Ectodermal cell (in vitro differentiated cells): ENCODE results near the gene CACUL1.
"Not testable (repeated sequence)": the region's sequence is repeated elsewhere in the genome, so short reads cannot be mapped to it uniquely, and the experiment has no call there.

Experiments
- H3K27ac ChIP-seq: 2 replicates; pipeline ENCODE4 v1.7.0; 2013; ENCODE audit warnings: mild to moderate bottlenecking, low read depth, low read length; ENCODE audit not compliant: insufficient read depth, poor library complexity, severe bottlenecking
- H3K27me3 ChIP-seq: 2 replicates; pipeline ENCODE4 v1.7.0; 2013; ENCODE audit warnings: mild to moderate bottlenecking, low read length; ENCODE audit not compliant: insufficient read depth, control insufficient read depth, poor library complexity, severe bottlenecking
- H3K36me3 ChIP-seq: one replicate; pipeline ENCODE4 v1.7.0; 2013; ENCODE audit warnings: low read length; ENCODE audit not compliant: control insufficient read depth, insufficient read depth
- H3K4me1 ChIP-seq: one replicate; pipeline ENCODE4 v1.7.0; 2013; ENCODE audit warnings: low read length; ENCODE audit not compliant: control insufficient read depth, insufficient read depth
- H3K4me3 ChIP-seq: 2 replicates; pipeline ENCODE4 v1.7.0; 2013; ENCODE audit warnings: low read depth, low read length, control low read depth; ENCODE audit not compliant: insufficient read depth
- H3K9me3 ChIP-seq: 2 replicates; pipeline ENCODE4 v1.7.0; 2013; ENCODE audit warnings: mild to moderate bottlenecking, low read length, moderate library complexity; ENCODE audit not compliant: control insufficient read depth
- WGBS, 2 experiments: methylation state at CpG; one replicate each; pipeline ENCODE4 v1.1.7; 2013; ENCODE audit warnings: missing lambda C conversion rate in 2 of 2; 5-methylcytosine and 5-hydroxymethylcytosine counted together

CACUL1 gene

DNA sequence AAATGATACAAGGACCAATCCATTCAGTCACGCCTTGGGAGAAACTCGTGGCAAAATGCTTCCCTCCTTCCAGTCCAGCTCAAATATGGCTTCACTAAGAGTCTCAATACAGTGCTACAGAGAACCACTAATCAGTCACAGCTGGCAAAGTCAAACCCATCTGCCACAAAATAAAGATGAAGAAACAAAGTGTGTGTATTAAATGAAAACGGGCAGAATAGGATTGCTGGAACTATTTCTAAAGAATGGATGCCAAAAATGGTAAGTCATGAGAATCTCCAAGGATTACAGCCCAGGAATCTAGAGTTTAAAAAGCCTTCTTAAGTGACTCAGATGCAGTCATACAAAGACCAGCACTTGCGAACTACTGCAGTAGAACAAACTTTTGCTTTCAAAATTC, 61.9 kb downstream of the CACUL1 start:
- H3K27me3 ChIP-seq, result no peaks in the 10 kb centered on the region
- no peaks in the 10 kb centered on the region for H3K4me1 ChIP-seq
- H3K4me3 ChIP-seq, result no peak overlapping the region
- 85 to 93% methylated on average over 4 of the region's 4 CpGs for WGBS, 2 experiments
- H3K27ac ChIP-seq, result no peak overlapping the region
- H3K9me3 ChIP-seq, result no peaks in the 10 kb centered on the region
- H3K36me3 ChIP-seq, result peaks cover 8% of the 10 kb centered on the region

DNA sequence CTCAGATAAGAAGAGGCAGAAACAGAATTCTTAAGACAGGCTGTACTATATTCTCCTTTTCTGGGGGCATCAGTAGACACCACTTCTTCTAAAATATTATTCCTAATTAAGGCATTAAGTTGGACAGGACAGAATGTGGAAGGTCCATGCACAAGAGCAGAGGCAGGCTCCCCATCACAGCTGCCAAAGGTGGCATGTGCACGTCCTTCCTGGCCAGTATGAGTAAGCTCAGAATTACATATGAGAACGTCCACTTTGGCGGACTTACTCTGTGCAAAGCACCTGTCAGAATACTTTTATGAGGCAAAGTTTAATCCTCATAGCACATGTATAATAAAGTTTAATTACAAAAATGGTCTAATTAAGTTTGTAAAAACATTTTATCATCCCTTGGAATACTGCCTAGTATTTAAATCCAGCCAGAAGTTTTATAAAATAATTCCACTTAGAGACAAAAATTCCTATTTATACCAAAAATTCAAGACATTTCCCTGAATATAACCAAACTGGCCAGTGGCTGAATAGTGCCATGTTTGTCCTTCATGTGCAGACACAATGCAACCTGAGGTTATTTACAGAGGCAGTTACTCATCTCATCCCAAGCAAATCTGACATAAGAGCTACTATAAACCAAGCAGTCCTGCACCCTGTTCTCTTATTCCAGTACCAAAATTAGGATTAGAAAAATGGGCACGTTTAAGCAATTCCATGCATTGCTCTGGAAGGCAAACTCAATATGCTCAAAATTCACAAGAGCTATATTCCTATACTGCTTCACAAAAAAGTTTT, 65.5 kb downstream of the CACUL1 start:
- Histone ChIP-seq H3K36me3 (peaks cover 20% of the 10 kb centered on the region), H3K4me3 (no peak overlapping the region), H3K27ac (no peak overlapping the region), H3K4me1 (no peaks in the 10 kb centered on the region), H3K9me3 (no peaks in the 10 kb centered on the region), H3K27me3 (no peaks in the 10 kb centered on the region)
- 94 to 97% methylated on average over 4 of the region's 4 CpGs for WGBS, 2 experiments

DNA sequence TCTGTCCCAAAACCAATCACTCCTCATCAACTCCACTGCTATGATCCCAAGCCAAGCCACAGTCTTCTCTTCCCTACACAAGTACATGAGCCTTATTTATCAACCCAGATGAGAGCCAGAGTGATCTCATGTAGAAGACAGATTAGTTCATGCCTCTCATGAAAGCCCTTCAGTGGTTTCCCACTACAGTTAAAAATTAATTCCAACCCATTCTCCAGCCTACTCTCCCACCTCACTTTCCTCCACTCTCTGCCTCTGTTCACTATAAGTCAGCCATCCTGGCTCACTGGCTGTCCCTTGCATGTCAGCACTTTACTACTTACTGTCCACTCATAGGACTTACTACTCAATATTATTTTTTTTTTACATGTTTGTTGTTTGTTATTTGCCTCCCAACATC, 67.3 kb downstream of the CACUL1 start:
- Histone ChIP-seq H3K9me3 (no peaks in the 10 kb centered on the region), H3K36me3 (peaks cover 20% of the 10 kb centered on the region), H3K4me3 (no peak overlapping the region)

DNA sequence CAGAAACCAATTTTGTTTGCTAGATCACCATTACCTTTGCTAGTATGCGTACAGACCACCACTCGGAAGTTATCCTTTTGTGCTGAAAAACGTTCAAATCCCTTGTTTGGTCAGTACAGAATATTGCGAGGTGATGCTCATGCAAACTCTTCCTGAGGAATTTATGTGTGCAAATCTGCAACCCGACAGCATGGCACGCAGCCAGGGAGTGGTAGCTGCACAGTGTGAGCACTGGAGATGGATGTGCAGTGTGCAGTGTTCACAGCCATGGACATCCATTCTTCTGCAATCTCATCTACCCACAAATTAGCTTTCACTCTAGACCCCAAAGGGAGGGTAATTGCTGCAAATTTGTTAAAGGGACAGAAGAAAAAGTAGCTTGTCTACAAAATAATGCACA, 72.2 kb downstream of the CACUL1 start:
- Histone ChIP-seq H3K4me3 (no peak overlapping the region), H3K27me3 (no peaks in the 10 kb centered on the region), H3K4me1 (no peaks in the 10 kb centered on the region), H3K9me3 (no peaks in the 10 kb centered on the region), H3K36me3 (peaks cover 12% of the 10 kb centered on the region), H3K27ac (no peak overlapping the region)
- 96% methylated on average over 6 of the region's 6 CpGs for WGBS, 2 experiments

More for the DNA sequence above, 67.3 kb downstream of the CACUL1 start:
- H3K27me3 ChIP-seq, result no peaks in the 10 kb centered on the region
- no peaks in the 10 kb centered on the region for H3K4me1 ChIP-seq
- H3K27ac ChIP-seq, result no peak overlapping the region

DNA sequence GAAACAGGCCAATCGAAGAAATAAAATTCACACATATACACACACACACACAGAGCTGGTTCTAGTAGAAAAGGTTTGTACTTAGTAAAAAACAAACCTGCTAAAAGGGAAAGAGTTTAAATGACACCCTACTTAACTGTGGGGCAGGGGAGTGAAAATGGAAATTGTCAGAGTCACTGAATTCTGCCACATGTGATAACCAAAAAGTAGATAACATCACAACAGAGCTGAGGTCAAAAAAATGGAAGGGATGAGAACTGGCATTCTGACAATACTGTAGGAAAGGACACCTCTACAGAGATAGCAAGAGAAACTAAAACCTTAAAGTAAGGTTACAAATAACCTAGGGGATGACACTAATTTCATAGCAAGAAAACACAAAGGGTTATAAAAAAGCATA, 74.6 kb downstream of the CACUL1 start:
- H3K4me1 ChIP-seq, result no peaks in the 10 kb centered on the region
- H3K9me3 ChIP-seq, result no peaks in the 10 kb centered on the region
- no peak overlapping the region for H3K27ac ChIP-seq
- H3K4me3 ChIP-seq, result no peak overlapping the region
- WGBS, 2 experiments, result no CpG with 5 or more reads among the region's 1 CpG
- no peaks in the 10 kb centered on the region for H3K27me3 ChIP-seq
- peaks cover 8% of the 10 kb centered on the region for H3K36me3 ChIP-seq

DNA sequence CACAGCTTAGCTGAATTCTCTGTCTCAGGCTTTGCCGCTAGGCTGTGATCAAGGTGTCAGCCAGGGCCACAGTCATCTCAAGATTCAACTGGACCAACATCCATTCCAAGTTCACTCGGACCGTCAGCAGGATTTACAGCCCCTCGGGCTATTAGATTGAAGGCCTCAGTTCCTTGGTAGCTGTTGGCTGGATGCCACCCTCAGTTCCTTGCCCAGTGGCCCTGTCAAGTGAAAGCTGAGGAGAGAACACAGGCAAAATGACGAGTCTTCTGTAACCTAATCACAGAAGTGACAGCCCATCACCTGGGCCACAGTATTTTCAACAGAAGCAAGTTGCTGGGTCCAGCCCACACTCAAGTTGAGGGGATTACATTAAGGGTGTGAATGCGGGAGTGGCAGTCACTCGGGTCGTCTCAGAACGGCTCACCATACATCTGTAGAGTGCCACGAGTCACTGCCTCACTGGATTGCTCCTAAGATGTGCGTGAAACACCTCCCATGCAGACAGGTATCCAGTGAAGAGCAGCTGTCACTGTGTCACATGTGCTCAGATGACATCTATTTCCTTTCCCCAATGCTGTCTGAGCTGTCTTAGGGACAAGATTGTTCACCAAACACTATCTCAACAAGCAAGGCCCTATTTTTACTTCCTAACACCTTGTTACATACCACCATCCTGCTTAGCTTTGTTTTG, 80.4 kb downstream of the CACUL1 start:
- WGBS, 2 experiments, result 94 to 96% methylated on average over 11 of the region's 11 CpGs
- H3K36me3 ChIP-seq, result no peaks in the 10 kb centered on the region
- no peaks in the 10 kb centered on the region for H3K9me3 ChIP-seq
- no peaks in the 10 kb centered on the region for H3K27me3 ChIP-seq
- H3K4me3 ChIP-seq, result no peak overlapping the region
- H3K27ac ChIP-seq, result no peak overlapping the region
- peaks cover 10% of the 10 kb centered on the region for H3K4me1 ChIP-seq

DNA sequence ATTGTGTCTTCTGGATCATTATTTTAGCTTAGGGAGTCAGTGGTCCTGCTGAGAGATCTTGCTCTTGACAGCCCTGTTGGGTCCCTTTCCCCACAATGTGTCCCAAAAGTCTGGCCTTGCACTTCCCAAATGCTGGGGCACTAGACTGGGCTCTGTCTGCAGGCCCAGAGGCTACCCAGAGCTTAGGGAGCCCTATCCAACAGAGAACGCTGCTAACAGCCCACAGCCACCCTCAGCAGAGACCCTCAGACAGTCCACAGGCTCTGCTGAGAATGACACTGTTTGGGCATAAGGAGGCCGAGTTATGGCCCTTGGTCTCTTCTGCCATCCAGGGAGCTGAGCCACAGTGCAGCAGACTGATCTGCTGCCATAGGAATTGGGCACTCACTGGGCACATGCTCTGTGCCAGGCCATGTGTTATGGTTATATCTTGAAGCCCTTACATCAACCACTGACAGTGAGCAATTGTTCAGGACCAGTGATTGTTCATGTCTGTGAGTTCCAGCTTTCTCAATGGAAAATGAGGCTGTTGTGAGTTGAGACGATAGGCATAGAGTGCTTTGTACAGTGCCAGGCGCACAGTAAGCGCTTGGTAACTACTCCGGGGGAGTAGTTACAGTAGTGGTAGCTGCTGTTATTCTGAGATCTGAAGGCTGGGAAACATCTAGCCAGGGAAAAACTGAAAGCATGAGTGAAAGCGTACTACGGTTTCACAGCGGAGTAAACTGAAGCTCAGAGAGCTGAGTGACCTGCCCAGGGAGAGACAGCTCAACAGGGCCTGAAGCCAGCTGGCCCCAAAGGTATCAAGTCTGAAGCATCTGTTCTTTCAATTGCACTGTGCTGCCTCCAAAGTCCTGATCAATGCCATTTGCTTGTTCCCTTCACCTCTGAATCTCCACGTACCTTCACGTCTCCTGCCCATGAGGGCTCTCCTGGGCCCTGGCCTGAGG, 81.7 kb downstream of the CACUL1 start:
- H3K27ac ChIP-seq, result no peak overlapping the region
- no peak overlapping the region for H3K4me3 ChIP-seq
- 94 to 95% methylated on average over 11 of the region's 11 CpGs for WGBS, 2 experiments
- no peaks in the 10 kb centered on the region for H3K9me3 ChIP-seq
- H3K4me1 ChIP-seq, result peaks cover 14% of the 10 kb centered on the region
- H3K27me3 ChIP-seq, result no peaks in the 10 kb centered on the region
- H3K36me3 ChIP-seq, result no peaks in the 10 kb centered on the region

DNA sequence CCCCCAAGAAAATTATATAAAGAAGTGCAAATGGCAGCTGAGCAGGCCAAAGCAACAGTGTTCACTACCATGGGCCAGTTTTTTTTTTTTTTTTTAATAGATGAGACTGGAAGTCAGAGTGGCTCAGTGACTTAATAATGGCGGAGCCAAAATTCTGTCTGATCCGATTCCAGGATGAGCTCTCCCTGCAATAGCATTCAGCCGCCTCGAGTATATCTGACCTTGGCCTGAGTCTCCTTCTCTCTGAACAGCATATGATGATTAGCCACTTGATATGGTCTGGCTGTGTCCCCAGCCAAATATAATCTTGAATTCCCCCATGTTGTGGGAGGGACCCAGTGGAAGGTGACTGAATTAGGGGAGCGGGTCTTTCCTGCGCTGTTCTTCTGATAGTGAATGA, 82.6 kb downstream of the CACUL1 start:
- Histone ChIP-seq H3K4me3 (no peak overlapping the region), H3K4me1 (peaks cover 14% of the 10 kb centered on the region), H3K27ac (no peak overlapping the region), H3K36me3 (no peaks in the 10 kb centered on the region), H3K27me3 (no peaks in the 10 kb centered on the region), H3K9me3 (no peaks in the 10 kb centered on the region)
- WGBS, 2 experiments, result 80 to 81% methylated on average over 6 of the region's 6 CpGs

DNA sequence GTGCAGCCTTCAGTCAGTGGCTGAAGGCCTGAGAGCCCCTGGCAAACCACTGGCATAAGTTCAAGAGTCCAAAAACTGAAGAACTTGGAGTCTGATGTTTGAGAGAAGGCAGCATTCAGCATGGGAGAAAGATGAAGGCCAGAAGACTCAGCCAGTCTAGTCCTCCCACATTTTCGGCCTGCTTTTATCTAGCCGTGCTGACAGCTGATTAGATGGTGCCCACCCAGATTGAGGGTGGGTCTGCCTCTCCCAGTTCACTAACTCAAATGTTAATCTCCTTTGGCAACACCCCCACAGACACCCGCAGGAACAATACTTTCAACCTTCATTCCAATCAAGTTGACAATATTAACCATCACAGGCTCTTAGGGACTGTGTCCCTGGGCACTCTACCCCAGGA, 83.5 kb downstream of the CACUL1 start:
- H3K27ac ChIP-seq, H3K4me3 ChIP-seq, H3K36me3 ChIP-seq, H3K9me3 ChIP-seq, H3K27me3 ChIP-seq: not testable (repeated sequence)
- peaks cover 14% of the 10 kb centered on the region for H3K4me1 ChIP-seq
- WGBS, 2 experiments, result 83 to 84% methylated on average over 3 of the region's 3 CpGs
